ENCODE measurements around the gene SOWAHB. TPM values are rescaled to one million over a fixed set of nuclear protein-coding genes. Genes with fewer than 3 reads are reported as not detected.

SOWAHB gene
- total and polyA plus RNA-seq, 2 of the 8 experiments (the other 6 are each of a cell fraction or from before 2014, with no cell fraction given) = 0.15 to 0.65 TPM

GRCh38 chr4:76883147-76883546 is 14.8 kb downstream of the SOWAHB start:
- 72% methylated on average over 8 of the region's 8 CpGs; no CpG with 5 or more reads in 1 of the 2 experiments for WGBS, 2 experiments (ENCODE audit: extremely low coverage in 1 of 2, insufficient coverage in 1 of 2, insufficient read length in 1 of 2, insufficient replicate concordance in 2 of 2, low coverage in 1 of 2, low lambda C conversion rate in 2 of 2, missing lambda C conversion rate in 1 of 2)
- FAIRE-seq = no peak

More at GRCh38 chr4:76883147-76883546, 14.8 kb downstream of the SOWAHB start:
- no peaks in the 10 kb centered on the region for H3K23me2 ChIP-seq (ENCODE audit: low read depth, low read length)
- H3K36me3 ChIP-seq (ENCODE audit: control insufficient read depth in 2 of 4, insufficient read depth in 4 of 4, low read length in 3 of 4) = no peaks in the 10 kb centered on the region
- H3K79me2 ChIP-seq (ENCODE audit: control insufficient read depth in 1 of 2, insufficient read depth in 2 of 2, low read length in 2 of 2) = no peaks in the 10 kb centered on the region
- H3K79me1 ChIP-seq (ENCODE audit: low read depth, low read length) = no peaks in the 10 kb centered on the region
- no peak overlapping the region for H2BK12ac ChIP-seq (ENCODE audit: low read depth, low read length)
- no peak overlapping the region for H4K91ac ChIP-seq (replicated peaks; ENCODE audit: insufficient read length, low read length)
- H3K18ac ChIP-seq (ENCODE audit: extremely low read depth, low read length) = no peak overlapping the region
- H2AFZ ChIP-seq (ENCODE audit: low read length) = no peak overlapping the region
- no peak overlapping the region for H3K27ac ChIP-seq (ENCODE audit: low read depth, low read length)
- H2BK120ac ChIP-seq (replicated peaks; ENCODE audit: low read depth, low read length) = no peak overlapping the region
- H4K20me1 ChIP-seq (replicated peaks in 1 of 2; ENCODE audit: control insufficient read depth in 1 of 2, insufficient read depth in 2 of 2, low read length in 2 of 2) = no peaks in the 10 kb centered on the region
- no peak overlapping the region for H3K56ac ChIP-seq (replicated peaks; ENCODE audit: insufficient read length, low read depth, low read length)
- no peak overlapping the region for H3K9ac ChIP-seq (replicated peaks in 1 of 4; ENCODE audit: extremely low read depth in 1 of 4, low read depth in 3 of 4, low read length in 3 of 4)
- peaks cover 0 to 4% (median 1%) of the 10 kb centered on the region in 4 experiments; a peak in 4 of 7 replicates for H3K4me1 ChIP-seq (replicated peaks in 1 of 4; ENCODE audit: control insufficient read depth in 3 of 4, insufficient read depth in 4 of 4, low read length in 3 of 4)
- no peak overlapping the region for H3K14ac ChIP-seq (ENCODE audit: insufficient read length)
- H3K27me3 ChIP-seq (replicated peaks in 1 of 4; ENCODE audit: control insufficient read depth in 3 of 4, extremely low read depth in 1 of 4, insufficient read depth in 3 of 4, low read length in 3 of 4) = no peaks in the 10 kb centered on the region
- H4K5ac ChIP-seq (ENCODE audit: insufficient read length, low read depth, low read length) = no peak overlapping the region
- H3K4ac ChIP-seq (replicated peaks; ENCODE audit: insufficient read length, low read depth, low read length) = no peak overlapping the region
- ChIA-PET POLR2A (ENCODE audit: partially characterized antibody) (no interaction called here), CTCF (ENCODE audit: partially characterized antibody) (interaction anchor here (1.0 to 1.2 kb wide), 2 partner anchors 13 to 169 kb away, joined by 3 to 4 read pairs; no protein-coding TSS in a partner anchor)
- no peak overlapping the region for H4K8ac ChIP-seq (ENCODE audit: extremely low read depth, insufficient read depth, low read length)
- no peak overlapping the region for H3K4me3 ChIP-seq (ENCODE audit: extremely low read depth in 1 of 4, insufficient read depth in 2 of 4, low read depth in 3 of 4, low read length in 4 of 4)
- H2BK5ac ChIP-seq (ENCODE audit: low read depth, low read length) = no peak overlapping the region
- H3K4me2 ChIP-seq (ENCODE audit: insufficient read depth in 1 of 2, low read depth in 2 of 2, low read length in 2 of 2) = no peak overlapping the region
- no peak overlapping the region for H2BK20ac ChIP-seq (ENCODE audit: low read length)
- no peak overlapping the region for H2AK5ac ChIP-seq (ENCODE audit: low read depth, low read length)
- DNase-seq (ENCODE audit: low read depth in 1 of 2, low spot score in 2 of 2) = no peak
- H2BK15ac ChIP-seq (ENCODE audit: low read length) = no peak overlapping the region
- H3K9me3 ChIP-seq (ENCODE audit: insufficient read depth in 2 of 2, low read depth in 1 of 2, low read length in 1 of 2) = no peaks in the 10 kb centered on the region
- no peak overlapping the region for H3K23ac ChIP-seq (ENCODE audit: insufficient read length)
- no peak for TF ChIP-seq SIRT6 (IDR thresholded peaks at IDR 0.05; ENCODE audit: low read length)
- TF ChIP-seq ZNF274 (IDR thresholded peaks at IDR 0.05; ENCODE audit: borderline replicate concordance, extremely low read depth, low read length) = no peak
- TF ChIP-seq PHF8 (conservative IDR thresholded peaks at IDR 0.05; ENCODE audit: low read depth, low read length) = no peak
- TF ChIP-seq RAD21 (IDR thresholded peaks at IDR 0.05 in 1 of 2, conservative IDR thresholded peaks at IDR 0.05 in 1 of 2; ENCODE audit: low read depth in 2 of 2, low read length in 2 of 2) = no peak
- no peak for TF ChIP-seq USF2 (IDR thresholded peaks at IDR 0.05; ENCODE audit: low read length)
- no peak for TF ChIP-seq NRF1 (IDR thresholded peaks at IDR 0.05; ENCODE audit: low read depth, low read length)
- TF ChIP-seq SP2 (IDR thresholded peaks at IDR 0.05; ENCODE audit: low read length) = no peak
- no peak for TF ChIP-seq SUZ12 (IDR thresholded peaks at IDR 0.05; ENCODE audit: low read length)

Measured in H1 (cell line).